Activated CD4-positive, alpha-beta T cell treated with anti-CD3 and anti-CD28 coated beads for 36 hours (primary cell): ENCODE measurements around the gene NFKB1. TPM values are rescaled to one million over a fixed set of nuclear protein-coding genes. Genes with fewer than 3 reads are reported as not detected.

Source experiments
- ATAC-seq: fragments of 200-7000 bp; cut with Tn5 transposase; one replicate; pipeline ENCODE4 v1.10.0; 2021; ENCODE audit warnings: mild to moderate bottlenecking, moderate library complexity
- CTCF ChIA-PET: fragments of 350-600 bp; sonication (Branson Sonifier 250); formaldehyde crosslinking; loops from one replicate; lab custom pipeline; 2021; ENCODE audit warnings: antibody characterized with exemption; lab: Charles Lee
- POLR2A ChIA-PET: fragments of 350-600 bp; sonication (Branson Sonifier 250); formaldehyde crosslinking; loops from one replicate; lab custom pipeline; 2021; ENCODE audit warnings: antibody characterized with exemption, inconsistent platforms; lab: Charles Lee
- DNase-seq: peaks from one replicate; pipeline ENCODE4 v3.0.0-alpha.2; 2020
- H3K27ac Mint-ChIP-seq: one replicate; pipeline ENCODE4 v1.8.0; 2021; ENCODE audit warnings: mixed read lengths
- H3K27me3 Mint-ChIP-seq: one replicate; pipeline ENCODE4 v1.8.0; 2021; ENCODE audit warnings: mixed read lengths
- H3K36me3 Mint-ChIP-seq: one replicate; pipeline ENCODE4 v1.8.0; 2021; ENCODE audit warnings: low read depth, mixed read lengths
- H3K4me1 Mint-ChIP-seq: one replicate; pipeline ENCODE4 v1.8.0; 2021; ENCODE audit warnings: mixed read lengths
- H3K4me3 Mint-ChIP-seq: one replicate; pipeline ENCODE4 v1.8.0; 2021; ENCODE audit warnings: mild to moderate bottlenecking, moderate library complexity, mixed read lengths
- H3K9me3 Mint-ChIP-seq: one replicate; pipeline ENCODE4 v1.8.0; 2021; ENCODE audit warnings: low read depth, mixed read lengths
- intact Hi-C, 2 experiments: fragments of 100-400 bp; cut with DNase I in 1 of 2; cut with micrococcal nuclease in 1 of 2; formaldehyde crosslinking; loops; one replicate each; pipeline versions ENCODE4 v1.14.2 to v1.15.1; 2022 to 2024; cut with DNase I, micrococcal nuclease
- total RNA-seq, 2 experiments: library from RNA; stranded (reverse); gene quantifications; one replicate each; pipeline ENCODE4 v1.2.3, GENCODE V29; 2021

The NFKB1 gene
- total RNA-seq, 2 experiments from 2014 or later: 167 to 174 TPM

DNA sequence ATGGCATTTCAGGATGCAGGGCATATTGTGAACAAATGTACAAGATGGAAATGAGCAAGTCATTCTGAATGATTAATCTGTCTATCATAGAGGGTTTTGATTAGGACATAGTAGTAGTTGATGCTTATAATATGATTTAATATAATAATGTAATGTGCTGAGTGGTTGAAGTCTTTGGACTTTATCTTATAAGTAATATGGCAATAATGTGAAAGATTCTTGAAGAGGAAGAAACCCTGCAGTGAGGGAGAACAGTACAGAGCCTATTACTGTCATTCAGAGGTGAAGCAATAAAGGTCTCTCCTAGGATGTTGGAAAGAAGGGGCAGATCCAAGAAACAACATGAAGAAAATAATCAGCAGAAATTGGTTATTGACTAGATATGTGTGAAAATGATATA, 16.6 kb downstream of the NFKB1 start:
- peaks cover 51% of the 10 kb centered on the region for H3K36me3 Mint-ChIP-seq
- DNase-seq: no peak
- no peaks in the 10 kb centered on the region for H3K27me3 Mint-ChIP-seq
- ChIA-PET POLR2A (no interaction called here), CTCF (interaction anchor here (1.5 to 2.5 kb wide), 2 partner anchors 11 to 46 kb away, joined by 3 to 6 read pairs; no protein-coding TSS in a partner anchor)
- H3K27ac Mint-ChIP-seq: peak overlapping the region; percentile 84
- H3K4me3 Mint-ChIP-seq: no peak overlapping the region
- no peak for ATAC-seq
- H3K4me1 Mint-ChIP-seq: peaks cover 81% of the 10 kb centered on the region
- intact Hi-C loops: loop anchor here (1.0 to 2.0 kb wide), 2 partner anchors 15 kb away; no protein-coding TSS in a partner anchor
- H3K9me3 Mint-ChIP-seq: peaks cover 12% of the 10 kb centered on the region

DNA sequence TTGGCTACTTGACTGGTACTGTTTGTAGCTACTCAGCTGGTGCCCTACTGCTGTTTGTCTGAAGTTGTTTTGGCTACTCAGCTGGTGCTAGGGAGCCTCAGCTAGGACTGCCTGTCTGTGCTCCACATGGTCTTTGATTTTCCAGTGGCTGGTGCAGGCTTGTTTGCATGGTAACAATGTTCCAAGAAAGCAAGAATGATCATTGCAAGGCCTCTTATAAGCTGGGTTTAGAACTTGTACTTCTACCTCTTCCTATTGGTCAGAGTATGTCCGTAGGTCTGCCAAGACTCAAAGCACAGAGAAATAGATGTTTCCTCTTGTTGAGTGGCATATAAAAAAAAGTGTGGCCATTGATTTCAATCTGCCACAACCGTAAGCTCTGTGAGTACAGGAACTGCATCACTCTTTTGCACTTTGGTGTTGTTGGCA, 17.6 kb downstream of the NFKB1 start:
- H3K4me3 Mint-ChIP-seq: peak overlapping the region; percentile 15

DNA sequence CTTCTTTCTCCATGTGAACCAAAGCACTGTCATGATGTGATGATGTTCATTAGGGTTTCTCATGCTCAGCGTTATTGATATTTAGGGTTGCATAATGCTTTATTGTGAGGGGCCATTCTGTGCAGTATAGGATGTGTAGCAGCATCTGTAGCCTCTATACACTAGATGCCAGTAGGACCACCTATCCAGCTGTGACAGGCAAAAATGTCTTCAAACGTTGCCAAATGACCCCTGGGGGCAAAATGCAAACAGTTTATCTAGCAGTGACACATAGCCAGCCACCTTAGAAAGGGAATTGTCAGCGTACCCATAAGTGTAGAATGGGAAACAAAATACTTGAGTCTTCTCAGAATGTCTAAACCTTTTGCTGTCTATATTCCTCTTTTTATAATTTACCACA, 18.8 kb downstream of the NFKB1 start:
- H3K4me1 Mint-ChIP-seq: peaks cover 87% of the 10 kb centered on the region
- ATAC-seq (no peak), DNase-seq (no peak)
- H3K27me3 Mint-ChIP-seq: no peaks in the 10 kb centered on the region
- H3K4me3 Mint-ChIP-seq: no peak overlapping the region
- ChIA-PET POLR2A (no interaction called here), CTCF (interaction anchor here (0.8 to 2.5 kb wide), 9 partner anchors 8 to 48 kb away, joined by 3 to 6 read pairs (median 3); no protein-coding TSS in a partner anchor)
- peak overlapping the region; percentile 55 for H3K27ac Mint-ChIP-seq
- peaks cover 6% of the 10 kb centered on the region for H3K9me3 Mint-ChIP-seq
- intact Hi-C loops: loop anchor here in 1 of 2 experiments (5.0 kb wide), 1 partner anchor 92 kb away; no protein-coding TSS in a partner anchor
- H3K36me3 Mint-ChIP-seq: peaks cover 45% of the 10 kb centered on the region

More for the DNA sequence above, 17.6 kb downstream of the NFKB1 start:
- peaks cover 85% of the 10 kb centered on the region for H3K4me1 Mint-ChIP-seq
- H3K9me3 Mint-ChIP-seq: peaks cover 12% of the 10 kb centered on the region
- intact Hi-C loops: loop anchor here in 1 of 2 experiments (1.0 kb wide), 1 partner anchor 16 kb away; no protein-coding TSS in a partner anchor
- ChIA-PET POLR2A (interaction anchor here (0.8 to 1.3 kb wide), 2 partner anchors 10 to 15 kb away, joined by 4 to 5 read pairs; no protein-coding TSS in a partner anchor), CTCF (interaction anchor here (1.4 to 2.5 kb wide), 3 partner anchors 10 to 45 kb away, joined by 3 to 6 read pairs (median 3); no protein-coding TSS in a partner anchor)
- DNase-seq (no peak), ATAC-seq (peak; percentile 60)
- peaks cover 51% of the 10 kb centered on the region for H3K36me3 Mint-ChIP-seq
- H3K27me3 Mint-ChIP-seq: no peaks in the 10 kb centered on the region
- peak overlapping the region; percentile 84 for H3K27ac Mint-ChIP-seq

DNA sequence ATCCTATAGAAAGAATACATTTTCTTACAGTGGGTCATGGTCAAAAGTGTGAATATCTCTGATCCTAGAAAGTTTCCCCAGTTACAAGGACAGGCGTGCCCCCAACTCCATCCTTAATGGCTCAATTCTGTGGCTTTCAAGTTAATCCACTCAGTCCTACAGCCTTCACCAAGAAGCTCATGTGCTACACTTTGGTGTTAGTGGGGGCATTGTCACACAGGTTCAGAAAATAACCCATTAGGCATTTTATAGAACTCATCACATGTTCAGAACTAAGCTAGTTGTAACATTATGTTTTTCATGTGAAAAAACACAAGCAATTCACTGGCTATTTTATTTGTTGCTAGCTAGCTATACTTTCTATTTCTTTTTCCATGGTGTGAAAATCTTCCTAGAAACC, 20.4 kb downstream of the NFKB1 start:
- POLR2A ChIA-PET: no interaction called here
- CTCF ChIA-PET: interaction anchor here (0.7 to 1.2 kb wide), 4 partner anchors 9 to 106 kb away, joined by 3 to 4 read pairs (median 4); no protein-coding TSS in a partner anchor

DNA sequence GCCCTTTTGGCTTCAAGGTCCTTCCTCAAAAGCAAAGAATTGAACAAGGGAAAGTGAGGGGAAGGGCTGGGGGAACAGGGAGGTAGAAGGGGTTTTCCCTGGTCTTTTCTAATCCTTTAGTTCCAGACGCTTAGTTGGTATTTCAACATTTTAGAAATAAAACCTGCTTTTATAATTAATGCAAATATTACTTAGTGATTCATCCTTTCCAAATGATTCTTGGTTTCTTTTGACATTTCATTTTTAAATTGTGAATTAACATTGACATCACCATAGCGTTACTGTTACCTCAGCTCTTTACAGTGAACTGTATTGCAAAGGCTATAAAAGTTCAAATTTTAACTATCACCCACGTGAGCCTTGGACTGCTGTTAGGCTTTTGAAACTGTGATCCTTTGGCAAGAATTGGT, 20.9 kb downstream of the NFKB1 start:
- ATAC-seq (peak; percentile 59), DNase-seq (no peak)
- ChIA-PET CTCF (interaction anchor here (0.7 to 1.2 kb wide), 4 partner anchors 9 to 106 kb away, joined by 3 to 4 read pairs (median 4); no protein-coding TSS in a partner anchor), POLR2A (no interaction called here)
- no peaks in the 10 kb centered on the region for H3K9me3 Mint-ChIP-seq
- H3K36me3 Mint-ChIP-seq: peaks cover 40% of the 10 kb centered on the region
- peak overlapping the region; percentile 16 for H3K4me3 Mint-ChIP-seq
- H3K4me1 Mint-ChIP-seq: peaks cover 89% of the 10 kb centered on the region
- intact Hi-C loops: loop anchor here (1.0 to 5.0 kb wide), 3 partner anchors 13 to 347 kb away; partner anchors contain the start of gene CISD2 (in 1 of the 2)
- H3K27me3 Mint-ChIP-seq: no peaks in the 10 kb centered on the region
- H3K27ac Mint-ChIP-seq: peak overlapping the region; percentile 83

More for the DNA sequence above, 20.4 kb downstream of the NFKB1 start:
- H3K27me3 Mint-ChIP-seq: no peaks in the 10 kb centered on the region
- peak overlapping the region; percentile 16 for H3K4me3 Mint-ChIP-seq
- intact Hi-C loops: loop anchor here in 1 of 2 experiments (5.0 kb wide), 1 partner anchor 91 kb away; no protein-coding TSS in a partner anchor
- peaks cover 90% of the 10 kb centered on the region for H3K4me1 Mint-ChIP-seq
- H3K27ac Mint-ChIP-seq: peak overlapping the region; percentile 83
- DNase-seq: no peak
- peaks cover 43% of the 10 kb centered on the region for H3K36me3 Mint-ChIP-seq
- ATAC-seq: peak; percentile 5
- H3K9me3 Mint-ChIP-seq: peaks cover under 1% of the 10 kb centered on the region

DNA sequence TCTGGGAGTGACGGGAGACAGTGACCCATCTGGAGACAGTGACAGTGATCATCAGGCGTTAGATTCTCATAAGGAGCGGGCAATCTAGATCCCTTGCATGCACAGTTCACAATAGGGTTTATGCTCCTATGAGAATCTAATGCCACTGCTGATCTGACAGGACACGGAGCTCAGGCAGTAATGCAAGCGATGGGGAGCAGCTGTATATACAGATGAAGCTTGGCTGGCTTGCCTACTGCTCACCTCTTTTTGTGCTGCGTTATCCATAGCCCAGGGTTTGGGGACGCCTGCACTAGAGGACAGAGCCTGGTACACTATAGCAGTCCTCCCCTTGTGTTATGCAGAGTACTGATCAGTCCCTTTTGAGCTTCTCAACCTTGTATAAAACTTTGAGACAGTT, 23.5 kb downstream of the NFKB1 start:
- Mint-ChIP-seq H3K36me3 (peaks cover 47% of the 10 kb centered on the region), H3K27ac (peak overlapping the region; percentile 88), H3K9me3 (no peaks in the 10 kb centered on the region), H3K27me3 (no peaks in the 10 kb centered on the region), H3K4me1 (peaks cover 91% of the 10 kb centered on the region), H3K4me3 (peak overlapping the region; percentile 28)
- ChIA-PET POLR2A (interaction anchor here (0.7 to 1.2 kb wide), 2 partner anchors 8 to 14 kb away, joined by 3 read pairs; no protein-coding TSS in a partner anchor), CTCF (interaction anchor here (0.5 to 3.3 kb wide), 10 partner anchors 8 to 566 kb away, joined by 3 to 17 read pairs (median 4); no protein-coding TSS in a partner anchor)
- ATAC-seq (peak; percentile 4), DNase-seq (no peak)
- intact Hi-C loops: loop anchor here (5.0 kb wide), 2 partner anchors 38 to 88 kb away; no protein-coding TSS in a partner anchor

DNA sequence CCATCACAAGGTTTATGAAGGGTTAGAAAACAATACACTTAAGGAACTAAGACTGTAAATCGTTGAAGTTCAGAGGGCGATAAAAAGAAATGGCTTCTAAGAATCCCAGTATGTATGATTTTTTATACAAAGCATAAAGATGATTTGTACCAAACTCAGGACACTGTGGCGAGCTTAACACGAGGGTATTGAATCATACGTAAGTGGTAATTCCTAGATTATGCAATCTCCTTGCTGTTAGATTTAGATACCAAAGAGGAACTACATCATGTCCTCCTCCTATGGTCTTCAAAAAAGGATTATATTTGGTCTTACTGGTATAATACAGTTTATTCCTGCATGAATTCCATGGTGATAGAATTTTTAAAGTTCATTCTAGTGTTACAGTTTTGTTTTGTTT, 23.9 kb downstream of the NFKB1 start:
- DNase-seq (no peak), ATAC-seq (no peak)
- H3K36me3 Mint-ChIP-seq: peaks cover 47% of the 10 kb centered on the region
- peak overlapping the region; percentile 88 for H3K27ac Mint-ChIP-seq
- H3K4me3 Mint-ChIP-seq: peak overlapping the region; percentile 37
- POLR2A ChIA-PET: interaction anchor here (0.7 to 1.2 kb wide), 4 partner anchors 9 to 303 kb away, joined by 3 read pairs; no protein-coding TSS in a partner anchor
- intact Hi-C loops: loop anchor here in 1 of 2 experiments (5.0 kb wide), 1 partner anchor 37 kb away; no protein-coding TSS in a partner anchor
- H3K27me3 Mint-ChIP-seq: no peaks in the 10 kb centered on the region
- H3K4me1 Mint-ChIP-seq: peaks cover 91% of the 10 kb centered on the region
- CTCF ChIA-PET: interaction anchor here (0.6 to 3.3 kb wide), 10 partner anchors 9 to 566 kb away, joined by 3 to 17 read pairs (median 4); no protein-coding TSS in a partner anchor
- no peaks in the 10 kb centered on the region for H3K9me3 Mint-ChIP-seq

DNA sequence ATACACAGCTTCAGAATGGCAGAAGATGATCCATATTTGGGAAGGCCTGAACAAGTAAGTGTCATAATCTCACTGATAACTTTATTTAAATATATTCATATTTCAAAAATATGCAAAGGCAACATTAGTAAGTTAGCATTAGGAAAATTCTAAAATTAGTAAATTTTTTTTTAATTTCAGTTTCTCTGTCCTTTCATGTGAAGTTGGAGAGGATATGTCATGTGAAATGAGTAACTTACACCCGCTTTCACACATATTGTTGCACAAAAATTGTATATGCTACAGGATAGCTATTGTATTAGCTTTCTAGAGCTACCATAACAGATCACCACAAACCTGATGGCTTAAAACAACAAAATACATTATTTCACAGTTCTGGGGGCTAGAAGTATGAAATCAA, 24.3 kb downstream of the NFKB1 start:
- POLR2A ChIA-PET: interaction anchor here (0.7 to 1.2 kb wide), 3 partner anchors 9 to 303 kb away, joined by 3 read pairs; no protein-coding TSS in a partner anchor
- H3K36me3 Mint-ChIP-seq: peaks cover 48% of the 10 kb centered on the region
- no peaks in the 10 kb centered on the region for H3K27me3 Mint-ChIP-seq
- ATAC-seq: peak; percentile 43
- intact Hi-C loops: loop anchor here in 1 of 2 experiments (5.0 kb wide), 1 partner anchor 37 kb away; no protein-coding TSS in a partner anchor
- peak overlapping the region; percentile 88 for H3K27ac Mint-ChIP-seq
- H3K9me3 Mint-ChIP-seq: no peaks in the 10 kb centered on the region
- H3K4me1 Mint-ChIP-seq: peaks cover 91% of the 10 kb centered on the region
- no peak for DNase-seq
- H3K4me3 Mint-ChIP-seq: peak overlapping the region; percentile 37
- CTCF ChIA-PET: interaction anchor here (0.7 to 3.3 kb wide), 9 partner anchors 9 to 99 kb away, joined by 3 to 17 read pairs (median 4); no protein-coding TSS in a partner anchor

DNA sequence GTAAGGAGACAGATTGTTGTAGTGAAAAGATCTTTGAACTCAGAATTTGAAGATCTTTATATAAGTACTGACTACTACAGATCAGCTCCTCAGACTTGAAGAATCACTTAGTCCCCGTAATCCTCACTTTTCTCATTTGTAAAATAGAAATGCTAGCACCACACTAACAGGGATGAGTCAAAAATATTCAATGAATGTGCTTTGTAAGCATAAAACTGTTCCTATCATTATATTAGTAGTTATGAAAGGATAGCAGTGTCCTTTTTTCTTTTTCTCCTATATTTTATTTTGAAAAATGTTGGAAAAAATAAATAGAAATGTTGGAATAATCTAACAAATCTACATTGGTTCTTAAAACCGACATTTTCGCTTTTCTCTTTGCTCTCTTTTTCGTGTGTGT, 25.4 kb downstream of the NFKB1 start:
- POLR2A ChIA-PET: no interaction called here
- CTCF ChIA-PET: interaction anchor here (1.6 to 3.3 kb wide), 2 partner anchors 14 to 26 kb away, joined by 6 to 17 read pairs; no protein-coding TSS in a partner anchor
- Mint-ChIP-seq H3K9me3 (no peaks in the 10 kb centered on the region), H3K4me1 (peaks cover 90% of the 10 kb centered on the region), H3K27ac (peak overlapping the region; percentile 79), H3K27me3 (no peaks in the 10 kb centered on the region), H3K4me3 (peak overlapping the region; percentile 53), H3K36me3 (peaks cover 57% of the 10 kb centered on the region)
- DNase-seq: no peak
- ATAC-seq: no peak
- intact Hi-C loops: loop anchor here in 1 of 2 experiments (2.0 to 5.0 kb wide), 2 partner anchors 36 to 78 kb away; no protein-coding TSS in a partner anchor

DNA sequence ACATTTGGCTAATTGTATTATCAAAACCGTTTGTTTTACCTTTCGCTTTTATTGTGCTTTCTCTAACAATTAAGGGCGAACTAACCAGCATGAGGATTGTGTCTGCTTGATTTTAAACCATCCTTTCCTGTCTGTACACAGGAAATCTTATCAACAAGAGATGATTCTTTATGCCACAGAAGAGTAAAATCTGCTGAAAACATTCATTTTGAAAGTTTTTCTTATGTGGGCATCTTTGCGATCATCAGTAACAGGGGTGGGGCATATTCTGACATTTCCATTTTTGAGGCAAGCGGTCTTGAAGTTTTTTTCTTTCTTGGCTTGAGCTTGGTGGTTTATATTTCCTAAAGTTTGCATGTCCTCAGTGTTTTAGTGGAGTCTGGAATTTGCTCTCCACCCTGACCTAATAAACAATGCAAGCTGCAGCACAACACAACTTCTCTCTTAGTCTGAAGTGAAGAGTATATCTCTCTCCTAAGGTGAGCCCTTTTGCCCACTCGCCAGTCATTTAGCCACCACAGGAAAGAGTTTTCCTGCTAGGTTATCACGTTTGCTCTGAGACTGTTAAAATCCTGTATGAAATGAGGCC, 26.6 kb downstream of the NFKB1 start:
- H3K9me3 Mint-ChIP-seq: no peaks in the 10 kb centered on the region
- intact Hi-C loops: loop anchor here (1.0 to 5.0 kb wide), 4 partner anchors 8 to 79 kb away; no protein-coding TSS in a partner anchor
- H3K4me3 Mint-ChIP-seq: peak overlapping the region; percentile 53
- H3K4me1 Mint-ChIP-seq: peaks cover 80% of the 10 kb centered on the region
- ATAC-seq (peak; percentile 75), DNase-seq (peak; percentile 24)
- H3K27ac Mint-ChIP-seq: peak overlapping the region; percentile 79
- H3K36me3 Mint-ChIP-seq: peaks cover 59% of the 10 kb centered on the region
- ChIA-PET CTCF (interaction anchor here (0.8 to 2.2 kb wide), 8 partner anchors 9 to 92 kb away, joined by 3 to 11 read pairs (median 4); no protein-coding TSS in a partner anchor), POLR2A (no interaction called here)
- H3K27me3 Mint-ChIP-seq: no peaks in the 10 kb centered on the region
